HG03575 (cell line): ENCODE measurements around the gene KCNAB2.

ENCODE experiments used
- ATAC-seq: cut with Tn5 transposase; IDR thresholded peaks from one replicate; pipeline ENCODE4 v1.9.1; 2021; ENCODE audit not compliant: unreplicated experiment, insufficient number of reproducible peaks, low FRiP score; ENCODE audit errors: extremely low read depth

Gene KCNAB2

GRCh38 chr1:6113745-6114144 is 68.1 kb downstream of the KCNAB2 start:
- ATAC-seq: no peak

DNA sequence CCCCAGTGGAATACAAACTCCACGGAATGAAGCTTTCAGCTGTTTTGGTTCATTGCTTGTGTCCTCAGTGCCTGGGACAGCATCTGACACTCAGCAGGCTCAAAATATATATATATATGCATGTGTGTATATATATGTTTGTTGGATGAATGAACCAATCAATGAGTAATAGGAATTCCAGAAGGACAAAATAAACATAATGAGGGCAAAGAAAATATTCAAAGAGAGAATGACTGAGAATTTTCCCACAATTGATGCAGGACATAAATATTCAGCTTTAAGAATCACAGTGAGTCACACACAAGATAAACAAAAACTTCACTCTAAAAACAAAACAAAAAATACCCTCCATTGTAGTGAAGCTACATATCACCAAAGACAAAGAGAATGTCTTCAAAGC is 70.4 kb downstream of the KCNAB2 start:
- ATAC-seq: no peak

DNA sequence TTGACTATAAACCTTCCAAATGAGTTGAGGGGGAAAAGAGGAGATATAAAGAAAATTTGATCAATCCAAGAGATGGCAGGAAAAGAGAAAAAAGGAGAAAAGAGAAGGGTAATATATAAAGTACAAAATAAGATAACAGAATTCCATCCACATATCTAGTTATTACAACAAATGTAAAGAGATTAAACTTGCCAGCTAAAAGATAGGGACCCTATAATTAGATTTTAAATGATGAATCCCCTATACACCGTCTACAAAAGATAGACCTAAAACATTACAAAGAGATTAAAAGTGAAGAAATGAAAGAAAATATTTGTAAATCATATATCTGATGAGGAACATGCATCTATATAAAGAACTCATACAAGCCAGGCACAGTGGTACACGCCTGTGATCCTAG is 71.4 kb downstream of the KCNAB2 start:
- ATAC-seq: no peak

GRCh38 chr1:6117624-6118023 is 71.9 kb downstream of the KCNAB2 start:
- ATAC-seq: no peak

DNA sequence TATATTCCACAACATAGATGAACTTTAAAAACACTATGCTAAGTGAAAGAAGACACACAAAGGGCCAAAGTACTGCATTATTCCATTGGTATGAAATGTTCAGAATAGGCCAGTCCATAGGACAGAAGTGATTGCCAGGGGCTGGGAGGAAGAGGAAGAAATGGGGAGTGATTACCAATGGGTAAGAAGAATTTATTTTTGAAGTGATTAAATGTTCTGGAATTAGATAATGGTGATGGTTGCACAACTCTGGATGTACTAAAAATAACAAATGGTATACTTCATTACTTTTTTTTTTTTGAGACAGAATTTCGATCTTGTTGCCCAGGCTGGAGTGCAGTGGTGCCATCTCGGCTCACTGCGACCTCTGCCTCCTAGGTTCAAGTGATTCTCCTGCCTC is 72.7 kb downstream of the KCNAB2 start:
- no peak for ATAC-seq

DNA sequence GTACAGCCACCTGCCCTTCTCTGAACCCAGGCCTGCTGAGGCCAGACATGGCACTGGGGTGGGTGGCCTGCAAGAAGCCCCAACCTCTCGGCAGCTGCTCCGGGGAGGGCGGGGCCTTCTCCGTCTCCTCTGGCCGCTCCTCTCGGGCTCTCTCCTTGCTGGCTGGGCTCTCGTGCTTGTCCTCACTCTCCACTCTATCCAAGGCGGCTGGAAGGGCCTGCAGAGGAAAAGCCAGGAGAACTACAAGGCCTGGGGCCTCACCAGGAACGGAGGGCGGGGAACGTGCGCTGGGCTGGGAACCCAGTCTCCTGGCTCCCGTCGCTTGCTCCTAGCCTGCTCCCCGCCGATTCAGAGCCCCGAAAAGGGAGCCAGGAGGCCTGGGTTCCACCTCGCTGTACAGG is 75.3 kb downstream of the KCNAB2 start:
- no peak for ATAC-seq

GRCh38 chr1:6121651-6122370 is 76.1 kb downstream of the KCNAB2 start:
- ATAC-seq: no peak

DNA sequence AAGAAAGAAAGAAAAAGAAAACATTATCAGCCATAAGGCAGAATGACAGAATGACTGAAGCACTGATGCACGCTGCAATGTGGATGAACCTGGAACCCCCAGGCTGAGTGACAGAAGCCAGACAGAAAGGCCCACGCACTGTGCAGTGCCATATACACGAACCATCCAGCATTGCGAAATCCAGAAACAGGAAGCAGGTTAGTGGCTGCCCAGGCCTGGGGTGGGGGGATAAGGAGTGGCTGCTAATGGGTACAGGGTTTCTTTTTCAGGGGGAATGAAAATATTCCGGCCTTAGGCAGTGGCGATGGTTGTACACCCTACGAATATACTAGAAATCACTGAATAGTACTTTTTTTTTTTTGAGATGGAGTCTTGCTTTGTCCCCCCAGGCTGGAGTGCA is 77.4 kb downstream of the KCNAB2 start:
- ATAC-seq: no peak

DNA sequence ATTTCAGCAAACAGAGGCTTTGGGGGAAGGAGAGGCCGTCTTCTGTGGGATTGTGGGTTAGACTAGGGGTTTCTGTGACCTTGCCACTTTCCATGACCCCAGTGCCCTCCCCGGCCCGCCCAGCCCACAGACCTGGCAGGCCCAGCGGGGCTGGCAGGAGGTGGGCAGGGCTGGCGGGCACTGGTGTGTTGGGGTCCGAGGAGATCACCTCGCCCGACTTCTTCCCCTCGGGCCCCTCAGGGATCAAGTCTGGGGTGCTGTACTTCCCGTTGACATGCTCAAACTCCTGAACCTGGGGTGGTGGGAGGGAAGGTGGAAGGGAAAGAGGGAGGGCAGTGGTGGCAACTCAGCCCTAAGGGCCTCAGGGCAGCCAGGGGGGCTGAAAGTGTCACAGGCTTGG is 78.1 kb downstream of the KCNAB2 start:
- no peak for ATAC-seq

DNA sequence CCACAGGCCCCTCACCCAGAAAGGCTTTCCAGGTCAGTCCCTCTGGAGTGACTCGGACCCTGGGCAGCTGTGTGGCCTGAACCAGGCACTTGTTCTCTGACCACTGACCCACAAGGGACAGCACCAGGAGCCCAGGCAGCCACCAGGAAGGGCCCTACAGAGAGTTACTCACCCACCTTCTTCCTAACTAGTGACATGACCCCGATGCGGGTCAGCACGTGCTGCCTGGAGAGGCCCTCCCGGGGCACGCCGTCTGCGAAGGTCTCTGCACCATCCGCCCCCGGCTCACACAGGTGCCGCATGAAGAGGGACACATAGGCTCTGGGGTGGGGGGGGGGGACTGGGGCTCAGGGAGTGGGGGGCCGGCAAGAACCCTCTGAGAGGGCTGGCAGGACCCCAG is 78.7 kb downstream of the KCNAB2 start:
- ATAC-seq: no peak

- no peak for ATAC-seq
Observed at GRCh38 chr1:6124746-6125365, 79.2 kb downstream of the KCNAB2 start.

- ATAC-seq: no peak
Observed at GRCh38 chr1:6125366-6125765, 79.7 kb downstream of the KCNAB2 start.

- ATAC-seq: no peak
Observed at GRCh38 chr1:6126028-6126427, 80.3 kb downstream of the KCNAB2 start.

DNA sequence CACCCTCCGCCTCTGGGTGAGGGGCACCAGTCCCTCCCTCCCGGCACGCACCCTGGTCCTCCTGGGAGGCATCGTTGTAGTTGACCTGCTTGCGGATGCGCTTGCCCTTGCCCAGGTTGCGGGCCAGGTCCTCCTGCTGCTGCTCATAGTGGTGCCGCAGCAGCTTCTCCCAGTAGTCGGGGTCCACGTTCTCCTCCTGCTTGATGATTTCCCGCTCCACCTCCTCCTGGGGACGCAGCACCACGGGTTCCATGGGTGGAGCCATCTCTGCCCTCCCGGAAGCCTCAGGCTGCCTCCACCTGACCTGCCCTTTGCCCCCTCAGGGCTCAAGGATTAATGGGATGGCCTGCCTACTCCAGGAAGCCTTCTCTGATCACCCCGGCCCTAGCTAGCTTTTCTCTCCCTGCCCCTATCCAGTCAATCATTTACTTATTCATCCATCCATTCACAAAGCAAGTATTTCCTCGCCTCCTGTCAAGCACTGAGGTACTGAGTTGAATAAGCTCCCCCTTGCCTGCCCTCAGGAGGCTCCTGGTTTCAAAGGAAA is 80.9 kb downstream of the KCNAB2 start:
- no peak for ATAC-seq

DNA sequence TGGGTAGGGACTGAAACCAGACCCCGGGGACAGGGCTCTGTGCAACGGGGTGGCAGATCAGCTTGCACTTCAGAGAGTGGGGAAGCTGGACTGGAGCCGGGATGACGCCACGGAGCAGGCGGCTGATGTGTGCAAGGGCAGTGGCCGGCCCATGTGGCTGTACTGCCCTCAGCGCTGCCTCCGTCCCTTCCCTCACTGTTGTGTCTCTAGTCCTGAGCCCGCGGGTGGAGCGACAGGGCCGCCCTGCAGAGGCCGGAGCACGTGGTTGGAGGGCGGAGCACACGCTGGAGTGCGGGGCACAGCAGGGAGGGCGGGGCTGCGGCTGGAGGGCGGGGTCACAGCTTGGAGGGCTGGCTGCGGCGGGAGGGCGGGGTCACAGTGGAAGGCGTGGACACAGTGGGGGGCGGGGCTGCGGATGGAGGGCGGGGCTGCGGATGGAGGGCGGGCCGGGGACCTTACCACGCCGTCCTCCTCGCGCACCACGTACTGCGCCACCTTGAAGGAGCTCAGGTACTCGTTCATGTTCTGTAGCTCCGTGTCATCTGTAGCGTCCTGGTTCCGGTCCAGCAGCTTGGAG is 82.0 kb downstream of the KCNAB2 start:
- ATAC-seq: no peak

- no peak for ATAC-seq
Observed at GRCh38 chr1:6128276-6129081, 82.8 kb downstream of the KCNAB2 start.

- ATAC-seq: no peak
Observed at GRCh38 chr1:6129313-6129712, 83.6 kb downstream of the KCNAB2 start.

GRCh38 chr1:6130036-6130435 is 84.3 kb downstream of the KCNAB2 start:
- ATAC-seq: no peak

GRCh38 chr1:6130596-6130995 is 84.9 kb downstream of the KCNAB2 start:
- ATAC-seq: no peak

GRCh38 chr1:6131561-6131960 is 85.9 kb downstream of the KCNAB2 start:
- no peak for ATAC-seq
